Stimulated activated CD4-positive, alpha-beta T cell treated with anti-CD3 and anti-CD28 coated beads, Interleukin-12 subunit alpha, Interleukin-12 subunit beta, amount 100 ng/mL, for 24 hours (primary cell): ENCODE results near the gene NKX1-2.

Experiments
- DNase-seq, 2 experiments: peaks; one replicate each; pipeline ENCODE4 v3.0.0-alpha.2; 2020; ENCODE audit warnings: low read depth in 2 of 2

Gene NKX1-2

GRCh38 chr10:124476043-124476725 is 26.3 kb upstream of the NKX1-2 start:
- DNase-seq, result no peak

- no peak for DNase-seq
These were observed 24.8 kb upstream of the NKX1-2 start for GRCh38 chr10:124474514-124475070.

DNA sequence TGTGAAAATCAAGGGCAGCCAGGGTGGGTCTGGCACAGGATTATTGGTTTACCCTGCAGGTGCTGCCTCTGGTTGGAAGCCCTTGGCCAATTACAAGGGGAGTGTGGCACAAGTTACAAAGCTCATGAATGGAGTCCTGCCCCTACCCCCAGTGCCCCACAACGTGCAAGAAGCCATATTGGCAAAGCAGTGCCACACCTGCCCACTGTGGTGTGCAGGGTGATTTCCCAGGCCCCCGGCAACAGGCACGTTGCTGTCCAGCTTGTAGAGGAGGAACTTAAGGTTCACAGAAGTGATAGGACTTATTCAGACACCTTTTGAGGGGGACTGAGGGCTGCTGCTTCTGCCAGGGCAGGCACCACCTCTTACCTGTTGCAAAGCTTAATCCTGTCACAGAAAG is 23.2 kb upstream of the NKX1-2 start:
- DNase-seq, result no peak

DNA sequence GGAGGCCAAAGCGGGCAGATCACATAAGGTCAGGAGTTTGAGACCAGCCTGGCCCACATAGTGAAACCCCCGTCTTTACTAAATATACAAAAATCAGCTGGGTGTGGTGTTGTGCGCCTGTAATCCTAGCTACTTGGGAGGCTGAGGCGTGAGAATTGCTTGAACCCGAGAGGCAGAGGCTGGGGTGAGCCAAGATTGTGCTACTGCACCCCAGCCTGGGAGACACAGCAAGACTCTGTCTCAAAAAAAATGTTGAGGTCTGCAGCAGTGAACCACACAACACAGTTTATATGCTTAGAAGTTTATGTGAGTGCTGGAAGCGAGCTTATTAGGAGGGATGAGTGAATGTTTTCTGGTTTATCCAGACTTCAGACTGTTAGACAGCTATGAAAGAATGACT is 22.2 kb upstream of the NKX1-2 start:
- no peak for DNase-seq

- no peak for DNase-seq
These were observed 21.0 kb upstream of the NKX1-2 start for GRCh38 chr10:124470544-124471434.

- no peak for DNase-seq
These were observed 20.2 kb upstream of the NKX1-2 start for GRCh38 chr10:124469956-124470484.

DNA sequence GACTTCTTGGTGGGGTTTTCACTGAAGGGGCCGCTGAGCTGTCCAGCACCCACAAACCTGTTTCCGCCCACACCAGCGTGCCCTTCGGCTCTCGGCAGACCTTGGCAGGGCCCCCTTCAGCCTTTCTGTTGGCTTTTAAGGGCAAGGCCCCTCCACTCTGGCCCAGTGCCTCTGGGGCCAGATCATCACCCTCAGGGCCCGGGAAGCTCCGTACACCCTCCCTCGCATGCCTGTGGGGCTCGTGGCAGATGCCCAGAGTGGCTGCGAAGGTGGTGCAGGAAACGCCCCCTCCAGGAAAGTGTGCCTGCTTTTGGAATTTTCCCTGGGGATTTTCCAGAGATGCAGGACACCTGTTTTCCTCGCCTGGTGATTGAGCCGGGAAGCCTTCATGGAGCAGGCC is 18.8 kb upstream of the NKX1-2 start:
- DNase-seq, result no peak

DNA sequence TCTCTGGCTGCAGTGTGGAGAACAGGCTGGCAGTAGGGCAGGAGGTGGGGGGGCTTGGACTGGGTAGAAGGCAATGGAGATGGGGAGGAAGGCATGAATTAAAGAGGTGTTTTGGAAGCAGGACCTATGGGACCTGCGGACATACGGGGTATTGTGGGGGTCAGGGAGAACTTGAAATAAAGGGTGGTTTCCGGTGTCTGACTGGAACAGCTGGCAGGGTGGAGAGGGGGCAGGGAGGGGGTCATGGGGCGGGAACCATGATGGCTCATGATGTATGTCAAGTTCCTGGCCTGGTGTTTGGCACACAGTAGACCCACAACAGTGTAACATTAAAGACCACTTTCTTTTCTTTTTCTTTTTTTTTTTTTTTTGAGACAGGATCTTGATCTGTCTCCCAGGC is 17.3 kb upstream of the NKX1-2 start:
- no peak for DNase-seq

DNA sequence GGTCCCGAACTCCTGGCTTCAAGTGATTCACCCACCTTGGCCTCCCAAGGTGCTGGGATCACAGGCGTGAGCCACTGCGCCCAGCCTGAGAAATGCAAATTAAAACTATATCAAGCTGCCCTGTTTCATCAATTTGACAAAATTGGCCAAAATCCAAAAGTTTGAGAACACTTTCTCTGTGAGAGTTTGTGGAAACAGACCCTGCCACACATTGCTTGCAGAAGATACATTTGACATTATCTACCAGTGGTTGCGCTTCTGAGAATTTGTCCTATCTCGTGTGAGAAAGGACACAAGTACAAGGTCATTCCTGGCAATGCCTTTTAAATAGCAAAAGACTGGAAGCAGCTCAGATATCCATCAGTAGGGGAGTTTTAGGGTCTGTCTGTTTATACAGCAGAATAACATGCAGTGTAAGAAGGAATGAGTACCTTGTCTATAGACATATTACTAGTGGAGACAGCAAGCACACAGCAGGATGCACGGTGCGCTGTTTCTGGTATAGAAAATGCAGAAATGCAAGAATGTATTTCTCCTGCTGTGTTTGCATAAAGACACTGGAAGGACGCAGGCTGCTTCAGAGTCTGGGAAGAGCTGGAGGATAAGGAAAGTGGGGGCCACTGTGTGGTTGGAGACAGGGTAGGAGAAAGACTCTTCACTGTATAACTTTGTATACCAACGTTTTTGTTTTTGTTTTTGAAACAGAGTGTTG is 16.1 kb upstream of the NKX1-2 start:
- no peak for DNase-seq

DNA sequence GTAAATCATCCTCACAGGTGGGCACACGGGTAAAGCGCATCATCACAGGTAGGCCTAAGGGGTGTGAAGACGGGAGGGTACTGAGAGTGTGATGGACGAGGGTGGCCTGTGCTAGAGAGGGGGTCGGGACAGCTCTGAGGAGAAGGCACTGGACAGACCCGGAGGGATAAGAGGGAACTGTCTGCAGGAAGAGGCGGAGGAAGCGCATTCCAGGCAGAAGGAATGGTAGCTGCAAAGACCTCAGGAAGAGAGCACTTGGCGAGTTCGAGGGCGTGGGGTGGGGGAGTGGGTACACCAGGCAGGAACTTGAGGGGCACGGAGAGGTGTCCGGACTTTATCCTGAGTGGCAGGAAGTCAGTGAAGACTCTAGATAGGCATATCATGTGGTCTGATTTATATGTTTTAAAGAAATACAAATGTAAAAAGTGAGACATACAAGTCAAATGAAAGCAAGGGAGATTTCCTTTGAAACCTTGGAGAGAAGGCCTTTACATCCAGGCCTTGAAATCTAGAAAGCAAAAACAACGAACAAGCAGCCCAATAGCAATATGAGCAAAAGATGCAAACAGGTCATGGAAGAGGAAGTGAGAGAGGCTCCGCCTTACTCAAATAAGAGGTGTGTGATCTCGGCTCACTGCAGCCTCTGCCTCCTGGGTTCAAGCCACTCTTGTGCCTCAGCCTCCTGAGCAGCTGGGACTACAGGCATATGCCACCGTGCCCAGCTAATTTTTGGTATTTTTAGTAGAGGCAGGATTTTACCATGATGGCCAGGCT is 15.4 kb upstream of the NKX1-2 start:
- DNase-seq, result no peak

DNA sequence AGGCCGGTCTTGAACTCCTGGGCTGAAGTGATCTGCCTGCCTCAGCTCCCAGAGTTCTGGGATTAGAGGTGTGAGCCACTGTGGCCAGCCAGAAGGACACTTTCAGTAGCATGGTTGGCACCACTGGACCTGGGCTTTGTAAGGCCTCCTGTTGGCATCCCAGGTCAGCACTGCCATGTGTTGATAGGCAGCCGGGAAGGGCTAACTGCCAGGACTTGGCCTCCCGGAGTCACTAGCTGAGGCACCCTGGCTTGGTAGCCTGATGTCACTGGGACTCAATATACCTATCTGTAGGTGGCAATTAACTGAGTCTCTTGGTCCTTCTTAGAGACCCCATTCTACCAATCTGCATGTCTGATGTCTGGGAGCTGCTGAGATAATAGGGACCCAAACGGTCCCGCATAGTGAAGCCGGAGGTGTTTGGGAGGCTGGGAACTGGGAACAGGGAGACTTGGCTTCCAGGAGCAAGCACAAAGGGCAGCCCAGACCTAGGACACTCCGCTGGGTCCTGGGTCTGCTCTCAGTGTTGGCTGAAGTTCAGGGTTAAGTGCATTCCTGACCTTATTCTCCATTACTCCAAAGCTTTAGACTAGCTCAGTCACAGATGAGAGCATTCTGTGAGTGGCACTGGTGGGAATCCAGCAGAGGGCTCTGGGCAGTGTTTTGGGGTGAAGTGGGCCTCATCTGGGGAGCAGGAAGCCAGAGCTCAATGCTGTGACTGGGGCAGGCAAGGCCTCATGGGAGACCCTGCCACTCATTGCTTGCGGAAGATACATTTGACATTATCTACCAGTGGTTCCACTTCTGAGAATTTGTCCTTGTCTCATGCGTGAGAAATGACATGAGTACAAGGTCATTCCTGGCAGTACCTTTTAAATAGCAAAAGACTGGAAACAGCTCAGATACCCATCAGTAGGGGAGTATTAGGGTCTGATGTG is 14.5 kb upstream of the NKX1-2 start:
- DNase-seq, result no peak

DNA sequence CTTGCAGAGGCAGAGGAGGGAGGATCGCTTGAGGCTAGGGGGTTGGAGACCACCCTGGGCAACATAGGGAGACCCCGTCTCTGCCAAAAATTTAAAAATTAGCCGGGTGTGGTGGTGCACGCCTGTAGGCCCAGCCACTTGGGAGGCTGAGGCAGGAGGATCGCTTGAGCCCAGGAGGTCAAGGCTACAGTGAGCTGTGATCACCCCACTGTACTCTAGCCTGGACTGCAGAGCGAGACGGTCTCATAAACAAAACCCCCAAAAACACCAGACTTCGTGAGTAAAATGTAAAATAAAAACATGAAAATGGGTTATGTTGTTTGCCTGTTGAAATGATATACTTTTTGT is 12.5 kb upstream of the NKX1-2 start:
- no peak for DNase-seq

DNA sequence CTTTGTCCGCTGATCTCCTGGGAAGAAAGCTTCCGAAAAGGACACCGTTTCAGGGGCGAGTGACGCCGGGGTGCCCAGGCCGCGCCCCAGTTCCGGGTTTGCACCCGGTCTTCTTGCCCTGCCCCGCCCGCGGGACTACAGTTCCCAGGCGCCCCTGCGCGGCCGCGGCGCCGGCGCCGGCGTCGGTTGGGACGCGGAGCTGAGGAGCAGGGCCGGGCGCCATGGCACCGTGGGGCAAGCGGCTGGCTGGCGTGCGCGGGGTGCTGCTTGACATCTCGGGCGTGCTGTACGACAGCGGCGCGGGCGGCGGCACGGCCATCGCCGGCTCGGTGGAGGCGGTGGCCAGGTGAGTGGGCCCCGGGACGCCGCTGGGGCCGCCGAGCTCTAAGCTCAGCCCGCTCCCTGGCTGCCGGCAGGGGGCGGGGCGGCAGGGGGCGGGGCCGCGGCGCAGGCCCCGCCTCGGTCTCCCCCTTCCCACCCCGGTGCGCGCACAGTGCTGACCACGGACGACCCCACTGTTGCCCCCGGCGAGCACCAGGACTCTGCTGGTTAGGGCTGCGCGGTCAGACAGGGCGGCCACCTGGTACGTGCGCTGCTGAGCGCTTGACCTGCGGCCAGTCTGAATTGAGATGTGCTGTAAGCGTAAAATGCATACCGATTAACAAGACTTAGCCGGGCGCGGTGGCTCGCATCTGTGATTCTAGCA is 12.0 kb upstream of the NKX1-2 start, which contains the start of gene LHPP:
Gene LHPP, plus strand, starts transcription at position 182 of the 706 bp plus-strand sequence. Its CDS starts 40 bp downstream, at position 222.
- peak; percentile 75 to 81 for DNase-seq

GRCh38 chr10:124460144-124460543 is 10.3 kb upstream of the NKX1-2 start:
- DNase-seq, result no peak

GRCh38 chr10:124459395-124459794 is 9.6 kb upstream of the NKX1-2 start:
- DNase-seq, result no peak

DNA sequence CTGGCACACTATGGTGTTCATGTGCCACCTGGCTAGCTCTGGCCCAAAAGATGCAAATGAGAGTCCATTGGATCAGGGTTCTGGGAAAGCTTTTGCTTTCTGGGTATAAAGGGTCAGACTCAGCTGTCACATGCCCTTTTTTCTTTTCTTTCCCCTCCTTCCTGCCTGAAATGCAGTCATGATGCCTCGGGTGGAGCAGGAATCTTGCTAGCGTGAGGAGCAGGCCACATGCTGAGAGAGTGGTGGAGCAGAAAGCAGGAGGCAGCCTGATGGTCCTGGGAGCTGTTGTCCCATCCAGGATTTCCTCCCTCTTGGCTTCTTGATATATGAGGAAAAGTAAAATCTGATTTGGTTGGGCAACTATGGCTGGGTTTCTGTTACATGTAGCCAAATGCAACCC is 9.1 kb upstream of the NKX1-2 start:
- DNase-seq, result no peak

- DNase-seq, result no peak
These were observed 8.6 kb upstream of the NKX1-2 start for GRCh38 chr10:124458473-124458872.

GRCh38 chr10:124455441-124455840 is 5.6 kb upstream of the NKX1-2 start:
- no peak for DNase-seq

DNA sequence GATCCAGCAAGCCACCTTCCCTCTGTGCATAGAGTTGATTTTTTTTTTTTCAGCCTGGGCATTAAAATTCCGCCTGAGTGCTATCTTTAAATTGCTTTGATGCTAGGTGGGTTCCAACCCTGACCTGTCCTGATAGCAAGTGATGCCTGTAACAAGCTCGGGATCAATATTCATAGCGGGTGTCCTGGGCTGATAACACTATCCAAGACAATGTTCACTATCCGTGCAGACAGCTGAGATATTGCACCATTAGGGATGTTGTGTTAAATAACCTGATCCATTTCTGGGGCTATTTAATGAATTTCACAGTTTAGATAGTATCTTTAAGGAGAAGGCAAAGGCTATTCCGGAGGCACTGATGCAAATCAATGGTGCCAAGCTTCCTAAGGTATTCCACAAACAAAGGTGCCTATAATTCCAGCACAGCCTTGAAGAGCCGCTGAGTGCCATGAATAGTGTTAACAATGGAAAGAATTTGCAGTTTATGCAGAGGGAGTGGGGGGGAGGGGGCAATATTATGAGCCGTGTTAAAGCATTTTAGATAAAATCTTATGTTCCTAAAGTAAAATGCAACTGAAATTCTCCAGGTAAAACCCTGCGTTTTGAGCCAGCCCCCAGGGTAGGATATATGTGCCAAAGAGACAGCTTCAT is 4.2 kb upstream of the NKX1-2 start:
- no peak for DNase-seq
